HG02840 (cell line): ENCODE data around the gene GSTM4.

Experiments
- ATAC-seq: cut with Tn5 transposase; IDR thresholded peaks from one replicate; pipeline ENCODE4 v1.9.1; 2021; ENCODE audit warnings: mild to moderate bottlenecking, moderate library complexity, moderate number of reproducible peaks; ENCODE audit not compliant: unreplicated experiment, low FRiP score

Gene GSTM4

DNA sequence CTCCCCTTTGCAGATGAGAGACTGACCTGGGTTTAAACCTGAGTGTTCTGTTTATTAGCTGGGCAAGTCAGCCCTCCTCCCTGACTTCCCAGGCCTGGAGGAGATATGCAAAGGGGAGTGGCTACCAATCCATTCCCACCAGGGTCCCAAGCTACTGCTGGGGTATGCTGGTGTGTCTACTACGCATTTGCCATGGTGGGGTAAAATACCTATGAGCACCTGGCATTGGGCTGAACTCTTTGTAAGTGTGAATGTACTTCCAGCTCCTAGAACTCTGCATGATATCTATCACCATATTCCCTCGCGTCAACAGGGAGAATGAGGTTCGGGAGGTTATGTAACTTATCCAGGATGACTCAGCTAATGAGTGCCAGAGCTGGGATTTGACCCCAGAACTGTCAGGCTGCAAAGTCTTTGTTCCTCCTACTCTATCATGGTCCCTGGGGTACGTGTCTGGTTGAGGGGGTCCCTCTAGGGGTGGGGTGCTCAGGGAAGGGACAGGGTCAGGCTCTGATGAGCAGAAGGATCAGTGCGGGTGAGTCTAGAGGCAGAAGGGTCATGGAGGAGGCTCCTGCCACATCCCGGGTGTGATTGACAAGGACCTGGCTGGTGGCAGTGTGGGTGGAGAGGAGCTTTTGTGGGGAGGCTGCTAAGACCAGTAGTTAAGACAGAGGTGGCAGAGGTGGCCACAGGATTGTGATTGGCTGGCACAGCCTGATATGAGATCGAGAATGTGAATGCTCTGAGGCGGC lies 19.5 kb upstream of the GSTM4 start:
- no peak for ATAC-seq

DNA sequence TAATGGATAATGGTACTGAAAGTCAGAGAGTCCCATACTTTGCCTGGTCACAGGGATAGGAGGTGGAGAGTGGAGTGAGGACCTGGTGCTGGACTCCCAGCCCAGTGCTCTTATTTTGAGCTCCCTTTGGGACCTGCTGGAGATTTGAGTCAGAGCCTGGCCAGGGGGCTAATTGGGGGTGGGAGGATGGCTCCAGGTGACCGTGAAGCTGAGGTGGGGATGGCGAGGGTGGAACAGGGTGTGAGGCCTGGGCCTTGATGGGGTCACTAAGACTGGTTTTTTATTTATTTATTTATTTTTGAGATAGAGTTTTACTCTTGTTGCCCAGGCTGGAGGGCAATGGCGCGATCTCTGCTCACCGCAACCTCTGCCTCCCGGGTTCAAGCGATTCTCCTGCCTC lies 18.5 kb upstream of the GSTM4 start:
- ATAC-seq = no peak

DNA sequence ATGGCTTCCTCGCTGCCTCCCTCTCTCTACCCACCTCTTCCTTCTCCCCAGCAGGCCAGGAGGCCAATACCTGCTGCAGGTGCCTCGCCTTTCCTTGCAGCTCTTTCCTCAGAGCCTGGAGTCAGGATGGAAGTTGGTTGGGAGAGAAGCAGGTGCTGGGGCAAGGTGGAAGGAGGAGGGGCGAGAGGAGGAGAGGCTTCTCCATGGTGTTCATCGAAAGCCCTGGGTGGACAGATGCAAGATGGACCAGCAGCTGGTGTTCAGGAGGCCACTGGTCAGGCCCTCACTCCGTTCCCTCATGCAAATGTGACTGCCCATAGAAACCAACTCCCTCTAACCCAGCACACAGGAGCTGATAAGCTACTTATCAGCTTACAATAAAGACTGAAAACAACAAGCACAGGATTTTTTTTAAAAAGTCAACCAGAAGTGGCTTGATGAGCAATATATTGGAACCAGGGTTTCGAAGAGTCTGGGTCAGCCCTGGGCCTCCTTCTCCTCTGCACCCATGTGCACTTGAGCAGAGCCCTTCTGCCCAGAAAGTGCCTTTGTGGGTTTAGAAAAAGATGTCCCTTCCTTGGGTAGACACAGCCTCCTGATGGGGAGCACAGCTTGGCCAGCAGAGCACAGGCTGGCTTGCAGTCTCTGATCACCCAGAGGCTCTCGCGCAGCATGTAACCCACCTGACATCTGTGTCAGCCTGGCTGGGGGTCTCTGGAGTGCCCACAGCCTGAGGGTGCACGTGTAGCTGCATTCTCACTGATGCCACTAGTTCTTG lies 16.6 kb upstream of the GSTM4 start:
- ATAC-seq = no peak

DNA sequence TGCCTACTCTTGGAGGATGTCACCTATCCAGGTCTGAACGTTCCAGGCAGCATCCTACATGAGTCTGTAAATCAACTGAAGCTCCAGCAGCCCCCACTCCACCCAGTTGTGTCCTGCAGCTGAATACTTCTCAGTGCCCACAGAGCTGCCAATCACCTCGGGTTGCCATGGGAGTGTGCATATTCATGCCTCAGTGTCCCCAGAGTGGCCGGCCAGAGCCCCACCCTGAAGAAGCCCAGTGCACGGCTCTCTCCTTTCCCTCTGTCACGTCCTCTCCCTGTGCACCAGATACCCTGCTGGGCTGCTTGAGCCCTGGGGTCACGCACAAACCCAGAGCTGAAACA lies 16.1 kb upstream of the GSTM4 start:
- ATAC-seq = no peak

DNA sequence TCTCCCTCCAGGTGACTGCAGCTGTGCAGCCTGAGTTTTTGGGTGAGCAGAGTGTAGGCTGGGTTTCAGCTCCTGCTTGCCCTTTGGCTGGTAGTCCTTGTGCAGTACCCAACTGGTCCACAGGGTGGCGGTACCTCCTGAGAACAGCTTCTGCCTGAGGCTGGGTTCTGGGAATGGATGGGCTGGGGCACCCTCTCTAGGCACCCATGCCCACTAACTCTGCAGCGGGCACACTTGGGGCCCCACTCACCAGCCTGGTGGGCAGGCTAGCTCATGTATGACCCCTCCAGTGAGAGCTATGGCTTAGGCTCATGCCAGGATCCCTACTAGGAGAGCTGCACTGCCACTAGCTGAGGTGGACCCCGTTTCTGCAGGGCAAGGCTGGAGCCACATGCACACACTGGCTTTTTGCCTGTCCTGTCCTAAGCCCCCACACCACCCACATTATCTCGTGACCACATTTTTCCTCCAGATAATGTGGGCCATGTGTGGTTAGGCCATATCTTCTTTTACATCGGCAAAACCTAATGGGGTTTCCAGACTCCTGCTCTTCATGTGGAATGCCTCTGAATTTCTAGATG lies 15.5 kb upstream of the GSTM4 start:
- ATAC-seq = no peak

DNA sequence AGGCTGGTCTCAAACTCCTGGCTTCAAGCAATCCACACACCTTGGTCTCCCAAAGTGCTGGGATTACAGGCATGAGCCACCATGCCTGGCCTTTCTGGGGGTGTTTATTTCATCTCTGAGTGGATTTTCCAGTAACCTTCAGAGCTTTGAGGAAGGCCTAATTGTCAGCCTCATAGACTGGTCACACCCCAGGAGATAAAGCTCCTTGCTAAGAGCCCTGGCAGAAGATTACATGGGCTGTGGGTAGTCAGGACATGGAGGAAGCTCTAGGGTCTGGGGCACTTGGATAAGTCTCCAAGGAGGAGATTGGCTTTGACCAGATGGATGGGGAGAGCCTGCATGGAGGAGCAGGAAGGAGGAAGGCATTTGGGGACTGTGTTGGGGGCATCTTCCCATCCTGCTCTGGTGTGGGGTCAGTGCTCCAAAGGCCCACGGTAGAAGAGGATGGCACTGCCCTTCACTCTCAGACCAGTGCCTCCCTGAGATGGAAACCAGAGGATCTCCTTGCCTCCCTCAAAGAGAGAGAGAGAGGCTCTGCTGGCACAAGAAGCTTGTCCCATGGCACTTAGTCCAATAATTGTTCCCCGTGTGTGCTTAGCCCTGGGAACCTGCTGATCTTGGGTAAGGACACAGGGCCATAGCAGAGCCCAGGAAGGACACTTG lies 14.7 kb upstream of the GSTM4 start:
- no peak for ATAC-seq

DNA sequence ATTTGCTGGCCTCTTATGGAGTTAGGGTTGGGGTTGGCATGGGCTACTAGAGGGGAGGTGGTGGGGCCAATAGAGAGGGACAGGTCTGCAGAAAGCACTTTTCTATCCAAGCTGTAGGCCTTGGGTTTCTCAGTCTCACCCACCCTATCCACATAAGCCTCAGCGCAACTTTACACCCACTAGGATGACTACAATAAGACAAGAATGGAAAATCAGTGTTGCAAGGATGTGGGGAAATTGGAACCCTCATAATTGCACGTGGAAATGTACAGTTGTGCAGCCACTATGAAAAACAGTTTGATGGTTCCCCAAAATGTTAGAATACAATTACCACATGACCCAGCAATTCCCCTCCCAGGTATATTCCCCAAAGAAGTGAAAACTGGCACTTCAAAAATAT lies 14.0 kb upstream of the GSTM4 start:
- no peak for ATAC-seq

DNA sequence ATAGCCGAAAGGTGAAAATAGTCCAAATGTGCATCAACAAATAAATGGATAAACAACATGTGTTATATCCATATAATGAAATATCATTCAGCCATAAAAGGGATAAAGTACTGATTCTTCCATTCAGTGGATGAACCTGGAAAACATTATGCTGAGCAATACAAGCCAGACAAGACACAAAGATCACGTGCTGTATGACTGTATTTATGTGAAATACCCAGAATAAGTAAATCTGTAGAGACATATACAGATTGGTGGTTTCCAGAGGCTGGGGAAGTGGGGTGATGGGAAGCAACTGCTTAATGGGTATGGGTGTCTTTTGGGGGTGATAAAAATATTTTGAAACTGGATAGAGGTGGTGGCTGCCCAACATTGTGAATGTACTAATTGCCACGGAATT lies 13.3 kb upstream of the GSTM4 start:
- no peak for ATAC-seq

DNA sequence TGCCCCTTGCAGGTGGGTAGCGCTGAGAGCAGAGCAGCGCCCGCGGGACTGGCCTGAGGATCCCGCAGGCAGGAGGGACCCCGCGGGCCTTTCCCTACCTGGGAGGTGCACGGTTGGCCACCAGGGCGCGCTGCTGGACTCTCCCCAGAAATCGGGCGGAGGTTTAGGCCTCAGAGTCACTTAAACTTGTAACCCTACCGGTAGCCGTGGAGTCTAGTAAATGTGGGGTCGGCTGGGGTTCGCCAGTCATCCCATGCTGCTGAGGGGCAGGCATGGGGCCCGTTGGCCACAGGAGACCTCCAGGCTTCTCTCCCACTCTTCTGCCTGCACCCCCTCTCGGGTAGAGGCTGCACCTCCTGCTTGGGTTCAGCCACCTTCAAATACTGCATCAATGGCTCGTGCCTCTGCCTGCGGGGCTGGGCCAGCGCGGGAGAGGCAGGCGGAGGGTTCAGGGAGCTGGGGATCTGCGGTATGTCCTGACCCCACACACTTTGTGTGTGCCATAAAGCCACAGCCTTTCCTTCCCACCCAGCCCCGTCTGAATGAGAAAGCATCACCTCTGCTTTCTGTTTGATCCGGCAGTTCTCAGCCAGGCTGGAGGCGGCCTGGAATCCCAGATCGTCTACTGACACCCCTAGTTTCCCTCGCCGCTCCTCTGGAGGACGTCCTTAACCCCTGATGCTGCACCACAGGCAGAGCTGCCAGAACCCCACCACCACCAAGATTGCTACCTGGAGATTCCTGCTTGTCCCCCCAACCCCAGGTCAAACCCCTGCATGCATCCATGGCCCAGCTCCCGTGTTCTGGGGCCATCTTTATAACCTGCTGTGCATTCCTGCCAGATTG lies 12.3 kb upstream of the GSTM4 start:
- peak; percentile 65 for ATAC-seq

DNA sequence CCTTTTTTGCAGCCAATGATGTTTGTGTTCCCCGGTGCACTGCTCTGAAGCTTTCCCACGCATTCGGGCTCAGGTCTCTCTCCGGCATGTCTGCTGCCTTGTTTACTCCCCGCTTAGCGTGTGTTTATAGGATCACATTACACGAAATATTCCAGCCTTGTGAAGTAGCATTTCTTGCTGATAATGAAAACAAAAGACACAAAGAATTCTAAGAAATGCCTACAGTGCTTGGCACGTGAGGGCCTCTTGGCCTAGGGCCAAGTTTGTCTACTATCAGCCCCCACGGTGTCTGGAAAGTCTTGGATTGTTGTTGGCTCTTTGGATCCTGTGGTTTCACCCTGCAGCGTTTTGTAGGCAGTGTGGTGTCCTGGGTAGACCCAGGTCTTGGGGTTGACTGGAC lies 11.2 kb upstream of the GSTM4 start:
- ATAC-seq = no peak

DNA sequence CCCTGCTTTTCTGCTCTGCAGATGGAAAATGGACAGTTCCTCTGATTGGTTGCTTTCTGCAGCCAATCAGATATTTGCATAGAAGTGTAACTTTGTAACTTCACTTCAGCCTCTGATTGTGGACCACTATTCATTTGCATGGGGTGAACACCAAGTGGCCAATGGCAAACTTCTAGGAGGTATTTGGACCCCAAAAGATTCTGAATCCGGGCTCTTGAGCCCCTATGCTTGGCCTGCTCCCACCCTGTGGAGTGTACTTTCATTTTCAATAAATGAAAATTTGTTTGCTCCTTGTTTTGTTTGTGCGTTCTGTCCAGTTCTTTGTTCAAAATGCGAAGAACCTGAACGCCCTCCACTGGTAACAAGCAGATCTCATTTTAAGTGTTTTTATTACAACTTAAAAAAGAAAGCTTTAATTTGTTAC lies 6.4 kb upstream of the GSTM4 start:
- no peak for ATAC-seq

DNA sequence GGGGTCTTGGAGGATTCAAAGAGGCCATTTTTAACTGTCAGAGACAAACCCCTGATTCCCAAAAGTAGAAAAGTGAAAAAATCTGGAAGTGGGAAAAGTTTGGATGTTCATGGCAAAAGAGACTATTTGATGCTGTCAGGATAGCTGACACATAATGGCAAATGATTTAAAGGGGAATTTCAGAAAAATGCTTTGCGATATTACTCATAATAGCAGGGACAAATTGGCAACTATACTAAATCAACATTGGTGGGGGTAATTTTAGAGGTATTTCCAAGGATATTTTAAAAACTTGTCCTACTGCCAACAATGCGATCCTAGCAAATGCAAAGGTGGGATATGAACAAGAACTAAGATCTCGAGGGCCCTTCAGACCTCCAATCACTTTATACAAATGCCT lies 5.3 kb upstream of the GSTM4 start:
- ATAC-seq = no peak

DNA sequence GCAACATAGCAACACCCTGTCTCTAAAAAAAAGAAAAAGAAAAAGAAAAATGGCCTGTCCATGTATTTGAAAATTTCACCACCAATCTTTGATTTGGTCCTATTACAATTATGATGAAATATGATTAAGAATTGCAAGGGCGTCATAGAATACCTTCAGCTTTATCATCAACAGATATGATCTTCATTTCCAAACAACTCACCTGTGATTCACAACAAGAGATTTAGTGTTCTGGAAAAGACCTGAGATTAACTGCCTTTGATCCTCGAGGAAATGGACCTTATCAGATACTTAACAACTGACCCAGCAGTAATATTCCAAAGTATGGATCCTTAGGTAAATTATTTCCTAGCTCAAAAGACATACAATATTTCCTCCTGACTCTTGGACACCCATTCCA lies 3.5 kb upstream of the GSTM4 start:
- ATAC-seq = no peak

DNA sequence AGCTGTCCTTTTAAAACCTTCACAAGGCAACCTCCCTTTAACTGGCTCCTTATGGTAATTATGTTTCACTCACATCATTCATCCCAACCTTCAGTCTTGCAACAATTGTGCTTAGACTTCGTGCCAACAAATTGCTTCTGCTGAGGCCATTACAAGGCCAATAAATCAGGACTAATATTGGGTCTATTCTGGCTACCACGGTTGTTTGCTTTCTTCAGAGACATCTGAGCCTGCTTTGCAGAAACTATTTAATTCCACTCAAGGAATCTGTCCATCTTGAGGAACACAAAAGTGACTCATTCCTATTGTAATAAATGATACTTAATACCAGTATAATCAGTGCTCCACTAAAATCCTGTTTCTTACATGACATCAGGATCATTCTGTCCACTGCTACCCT lies 2.6 kb upstream of the GSTM4 start:
- no peak for ATAC-seq

DNA sequence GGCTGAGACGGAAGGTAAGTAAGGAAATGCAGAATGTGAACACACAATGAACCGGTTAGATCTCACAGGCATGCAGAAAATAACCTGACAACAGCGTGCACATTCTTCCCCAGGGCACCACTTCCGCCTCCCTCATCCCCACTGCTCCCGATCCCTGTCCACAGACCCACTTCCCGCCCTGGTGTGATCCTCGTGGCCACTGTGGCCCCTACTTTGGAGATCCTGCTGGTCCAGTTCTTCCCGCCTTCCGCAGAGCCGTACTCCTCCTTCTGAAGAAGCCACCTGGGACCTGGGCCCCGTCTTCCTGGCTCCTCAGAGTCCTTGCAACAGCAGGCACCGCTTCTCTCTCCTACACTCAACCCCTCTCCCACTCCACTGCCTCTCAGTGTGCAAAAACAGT lies 1.4 kb upstream of the GSTM4 start:
- no peak for ATAC-seq

DNA sequence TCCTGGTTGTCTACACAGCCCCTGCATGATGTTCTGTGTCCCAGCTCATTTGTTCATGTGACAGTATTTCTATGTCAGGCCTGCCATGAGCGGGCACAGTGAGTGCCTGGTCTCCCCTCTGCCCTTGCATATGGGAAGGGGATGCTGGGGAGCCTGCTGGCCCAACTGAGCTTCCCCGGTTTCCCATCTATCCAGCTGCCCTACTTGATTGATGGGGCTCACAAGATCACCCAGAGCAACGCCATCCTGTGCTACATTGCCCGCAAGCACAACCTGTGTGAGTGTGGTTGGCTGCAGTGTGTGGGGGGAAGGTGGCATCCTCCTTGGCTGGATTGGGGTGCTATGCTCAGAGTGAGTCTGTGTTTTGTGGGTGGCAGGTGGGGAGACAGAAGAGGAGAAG lies 1.5 kb downstream of the GSTM4 start:
- no peak for ATAC-seq

DNA sequence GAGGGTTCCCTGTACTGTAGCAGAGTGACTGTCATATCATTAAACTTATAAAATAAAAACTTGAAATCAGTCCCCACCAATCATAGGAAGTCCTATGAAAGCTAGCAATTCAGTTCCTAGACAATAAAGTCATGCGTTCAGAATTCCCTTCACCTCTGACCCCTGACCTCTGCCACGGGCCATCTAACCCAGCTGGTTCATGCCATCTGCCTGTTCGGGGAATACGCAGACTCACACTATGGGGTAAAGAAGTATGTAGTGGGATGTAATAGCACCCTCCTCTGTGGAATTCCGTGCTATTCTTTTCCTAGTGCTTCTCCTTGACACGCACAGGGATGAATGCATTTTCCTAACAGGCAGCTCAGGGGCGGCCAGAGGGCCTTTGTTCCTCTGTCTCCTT lies 2.1 kb downstream of the GSTM4 start:
- ATAC-seq = no peak

DNA sequence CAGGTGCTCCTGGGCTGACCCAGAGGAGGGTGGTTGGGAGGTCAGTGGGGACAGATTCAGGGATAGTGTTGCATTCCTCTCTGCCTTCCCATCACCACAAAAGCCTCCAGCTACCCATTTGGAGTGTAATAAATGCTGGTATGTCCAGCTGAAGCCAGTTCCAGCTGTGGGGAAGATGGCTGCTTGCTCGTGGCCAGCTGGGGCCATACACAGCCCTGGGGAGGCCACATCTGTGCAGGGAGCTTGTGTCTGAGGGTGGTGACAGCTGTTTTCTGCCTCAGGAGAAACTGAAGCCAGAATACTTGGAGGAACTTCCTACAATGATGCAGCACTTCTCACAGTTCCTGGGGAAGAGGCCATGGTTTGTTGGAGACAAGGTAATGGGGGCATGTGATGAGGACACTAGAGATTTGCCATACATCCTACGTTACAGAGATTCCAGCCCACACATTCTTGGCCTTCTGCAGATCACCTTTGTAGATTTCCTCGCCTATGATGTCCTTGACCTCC lies 2.7 kb downstream of the GSTM4 start:
- no peak for ATAC-seq

DNA sequence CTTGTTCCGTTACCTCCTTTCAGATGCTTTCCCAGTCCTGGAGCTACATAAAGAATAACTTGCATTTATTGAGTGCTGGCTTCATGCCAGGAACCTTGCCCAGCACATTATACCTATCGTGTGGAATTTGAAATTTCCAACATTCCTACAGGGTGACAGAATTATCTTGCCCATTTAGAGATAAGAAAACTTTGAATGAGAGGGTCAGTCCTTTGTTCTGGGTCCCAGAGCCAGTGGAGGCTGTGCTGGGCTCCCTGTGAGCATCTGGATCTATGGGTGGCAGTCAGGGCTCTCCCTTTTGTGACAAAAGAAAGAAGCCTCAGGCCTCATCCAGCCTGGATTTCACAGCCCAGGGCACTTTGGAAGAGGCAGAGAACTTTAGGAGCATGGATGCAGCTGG lies 3.2 kb downstream of the GSTM4 start:
- no peak for ATAC-seq

DNA sequence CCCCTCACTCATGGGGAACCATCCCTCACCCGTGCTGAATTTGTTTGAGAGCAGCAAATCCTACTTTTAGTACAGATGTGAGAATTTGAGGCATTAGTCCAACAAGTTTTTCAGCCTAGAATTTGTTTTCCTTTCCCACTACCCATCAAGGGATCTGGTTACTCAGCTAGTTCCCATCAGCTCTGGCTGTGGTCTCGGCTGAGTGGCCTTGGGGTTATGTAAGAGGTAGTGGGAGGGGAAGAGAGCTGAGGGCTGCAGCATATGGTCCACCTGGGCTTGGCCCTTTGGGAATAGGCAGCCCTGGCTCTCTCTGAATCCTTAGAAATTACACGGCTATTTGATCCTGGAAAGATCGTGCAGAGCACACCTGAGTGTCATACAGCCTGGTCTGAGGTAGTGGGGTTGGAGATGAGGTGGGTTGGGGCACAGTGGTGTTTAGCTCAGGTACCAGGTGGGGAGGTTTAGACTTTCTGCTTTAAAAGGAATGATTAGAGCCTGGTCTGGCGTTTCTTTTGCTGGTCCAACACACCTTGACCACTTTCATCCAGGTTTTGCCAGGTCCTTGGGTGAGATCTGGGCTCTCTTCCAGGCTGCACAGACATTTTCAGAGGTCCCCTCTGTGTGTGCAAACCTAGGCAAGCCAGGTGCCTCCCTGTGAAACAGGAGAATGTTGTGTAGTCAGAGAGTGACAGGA lies 4.2 kb downstream of the GSTM4 start:
- no peak for ATAC-seq
